ENCODE measurements around the gene NPFFR1.

GRCh38 chr10:70274643-70275042, 9.2 kb downstream of the NPFFR1 start:
- TF ChIP-seq CTCF (IDR thresholded peaks at IDR 0.05) = no peak
- TF ChIP-seq POLR2A (IDR thresholded peaks at IDR 0.05; ENCODE audit: low read depth) = no peak

Data from esophagus muscularis mucosa (tissue), 3 donors.